GM23338 (cell line): ENCODE data around the gene MYOF. TPM values are rescaled to one million over a fixed set of nuclear protein-coding genes. Genes with fewer than 3 reads are reported as not detected.
"Not testable (repeated sequence)": the region's sequence is repeated elsewhere in the genome, so short reads cannot be mapped to it uniquely, and the experiment has no call there.

Source experiments
- ATAC-seq: fragments of 200-7000 bp; cut with Tn5 transposase; 3 replicates; pipeline ENCODE4 v1.9.1; 2020
- DNase-seq: peaks from one replicate; pipeline ENCODE4 v3.0.0-alpha.2; 2015; ENCODE audit warnings: low spot score
- H2AFZ ChIP-seq: fragments of 200-600 bp; sonication (generic); 2 replicates; pipeline ENCODE4 v1.8.0; 2016; ENCODE audit warnings: antibody characterized with exemption, mild to moderate bottlenecking, moderate library complexity
- H3F3A ChIP-seq: fragments of 200-600 bp; sonication (generic); replicated peaks from 2 replicates; pipeline ENCODE4 v1.8.0; 2017; ENCODE audit warnings: antibody characterized with exemption, mixed run types, low read depth
- H3K27ac ChIP-seq: fragments of 200-600 bp; sonication (generic); 2 replicates; pipeline ENCODE4 v1.6.1; 2016; ENCODE audit warnings: low read depth
- H3K27me3 ChIP-seq: fragments of 200-600 bp; sonication (generic); 2 replicates; pipeline ENCODE4 v1.8.0; 2016; ENCODE audit warnings: mild to moderate bottlenecking, mixed run types, moderate library complexity; ENCODE audit not compliant: insufficient read depth
- H3K36me3 ChIP-seq: fragments of 200-600 bp; sonication (generic); 2 replicates; pipeline ENCODE4 v1.8.0; 2016; ENCODE audit warnings: mild to moderate bottlenecking; ENCODE audit not compliant: insufficient read depth
- H3K4me1 ChIP-seq: fragments of 200-600 bp; sonication (generic); 2 replicates; pipeline ENCODE4 v1.8.0; 2016; ENCODE audit warnings: mild to moderate bottlenecking, moderate library complexity; ENCODE audit not compliant: insufficient read depth
- H3K4me2 ChIP-seq: fragments of 200-600 bp; sonication (generic); 2 replicates; pipeline ENCODE4 v1.7.1; 2017; ENCODE audit warnings: mixed run types
- H3K4me3 ChIP-seq: fragments of 200-600 bp; sonication (generic); 2 replicates; pipeline ENCODE4 v1.6.1; 2016; ENCODE audit warnings: mixed run types
- H3K79me2 ChIP-seq: fragments of 200-600 bp; sonication (generic); replicated peaks from 2 replicates; pipeline ENCODE4 v1.8.0; 2017; ENCODE audit warnings: mild to moderate bottlenecking; ENCODE audit not compliant: insufficient read depth
- H3K9me2 ChIP-seq: fragments of 200-600 bp; sonication (generic); 2 replicates; pipeline ENCODE4 v1.8.0; 2017; ENCODE audit not compliant: insufficient read depth
- H4K20me1 ChIP-seq: fragments of 200-600 bp; sonication (generic); replicated peaks from 2 replicates; pipeline ENCODE4 v1.8.0; 2017; ENCODE audit warnings: mild to moderate bottlenecking; ENCODE audit not compliant: insufficient read depth
- H3K27ac Mint-ChIP-seq: 2 replicates; pipeline ENCODE4 v1.8.0; 2020; ENCODE audit warnings: inconsistent platforms, mild to moderate bottlenecking, moderate library complexity, mixed read lengths
- H3K27me3 Mint-ChIP-seq: 3 replicates; pipeline ENCODE4 v1.8.0; 2022; ENCODE audit warnings: low read depth, mild to moderate bottlenecking, moderate library complexity, mixed read lengths, inconsistent platforms; ENCODE audit not compliant: insufficient read depth, poor library complexity
- H3K36me3 Mint-ChIP-seq: 3 replicates; pipeline ENCODE4 v1.8.0; 2021; ENCODE audit warnings: low read depth, mild to moderate bottlenecking, inconsistent platforms, moderate library complexity, mixed read lengths
- H3K4me1 Mint-ChIP-seq: 3 replicates; pipeline ENCODE4 v1.8.0; 2020; ENCODE audit warnings: mild to moderate bottlenecking, inconsistent platforms, mixed read lengths
- H3K4me3 Mint-ChIP-seq: 3 replicates; pipeline ENCODE4 v1.8.0; 2021; ENCODE audit warnings: moderate library complexity, mild to moderate bottlenecking, inconsistent platforms, mixed read lengths
- H3K9me3 Mint-ChIP-seq: 3 replicates; pipeline ENCODE4 v1.8.0; 2020; ENCODE audit warnings: moderate library complexity, mild to moderate bottlenecking, inconsistent platforms, mixed read lengths
- CTCF ChIP-seq, 2 experiments: fragments of 200-600 bp in 1 of 2; sonication (generic) in 1 of 2; conservative IDR thresholded peaks; 2 replicates each; pipeline versions ENCODE4 v1.5.1 to v1.6.1; 2016 to 2017; ENCODE audit warnings: antibody characterized with exemption in 2 of 2, low read depth in 2 of 2, mild to moderate bottlenecking in 2 of 2, moderate library complexity in 1 of 2
- EZH2phosphoT487 ChIP-seq: fragments of 200-600 bp; sonication (generic); IDR thresholded peaks from one replicate; pipeline ENCODE4 v1.8.1; 2018; ENCODE audit warnings: antibody characterized with exemption; ENCODE audit not compliant: unreplicated experiment
- JUNB ChIP-seq: IDR thresholded peaks from one replicate; pipeline ENCODE4 v1.6.1; 2016; ENCODE audit warnings: antibody characterized with exemption; ENCODE audit not compliant: unreplicated experiment
- NANOG ChIP-seq: IDR thresholded peaks from 2 replicates; pipeline ENCODE4 v1.6.1; 2016; ENCODE audit warnings: antibody characterized with exemption, borderline replicate concordance
- POLR2AphosphoS5 ChIP-seq: IDR thresholded peaks from 2 replicates; pipeline ENCODE4 v1.6.1; 2016; ENCODE audit warnings: antibody characterized with exemption, low read depth
- ZNF114 ChIP-seq: fragments of 250-450 bp; sonication (Bioruptor Pico); IDR thresholded peaks from 2 replicates; pipeline ENCODE4 v1.5.0; 2020; ENCODE audit warnings: mild to moderate bottlenecking, moderate library complexity
- ZNF462 ChIP-seq: fragments of 250-450 bp; sonication (Bioruptor Pico); IDR thresholded peaks from 2 replicates; pipeline ENCODE4 v1.5.0; 2020; ENCODE audit warnings: mild to moderate bottlenecking, moderate library complexity
- polyA plus RNA-seq: library from polyadenylated mRNA; unstranded; fragments of >200 nt; fragmentation: Nextera tagmentation; extraction: Ambion mirVana; gene quantifications from 2 replicates; pipeline ENCODE4 v1.2.1, GENCODE V29; 2016
- total RNA-seq: library from RNA; depleted of rRNA; stranded (reverse); fragments of >200 nt; shearing (Covaris generic); gene quantifications from 2 replicates; pipeline ENCODE4 v1.2.3, GENCODE V29; 2014

Gene MYOF
- total and polyA plus RNA-seq, 2 experiments from 2014 or later, result 0.82 to 1.4 TPM

- Mint-ChIP-seq H3K27ac (peak overlapping the region; percentile 87), H3K27me3 (peaks cover 6% of the 10 kb centered on the region), H3K4me3 (no peak overlapping the region)
Observed at GRCh38 chr10:93288679-93289634, 193.2 kb downstream of the MYOF start.

GRCh38 chr10:93287775-93288174, 194.4 kb downstream of the MYOF start:
- H3K36me3 Mint-ChIP-seq, result peaks cover 18% of the 10 kb centered on the region
- peaks cover 4% of the 10 kb centered on the region for H3F3A ChIP-seq
- H3K4me2 ChIP-seq, result 0 out of 2 replicates have a peak overlapping the region, but pooled peaks have one; percentile 8
- peak overlapping the region; percentile 97 for H3K27ac ChIP-seq
- no peaks in the 10 kb centered on the region; the same call in 2 of the 3 replicates for H3K9me3 Mint-ChIP-seq
- H3K4me3 ChIP-seq, result no peak overlapping the region
- no peaks in the 10 kb centered on the region for H4K20me1 ChIP-seq
- peaks cover 16% of the 10 kb centered on the region; the same call in 1 of the 2 replicates for H3K4me1 ChIP-seq
- H3K27ac Mint-ChIP-seq, result peak overlapping the region; percentile 92
- H2AFZ ChIP-seq, result no peak overlapping the region
- H3K36me3 ChIP-seq, result no peaks in the 10 kb centered on the region
- ATAC-seq, result peak; percentile 31; the same call in 2 of the 3 replicates
- 0 out of 2 replicates have a peak, but pooled peaks cover 3% of the 10 kb centered on the region for H3K79me2 ChIP-seq
- H3K4me3 Mint-ChIP-seq, result no peak overlapping the region
- no peaks in the 10 kb centered on the region; the same call in 1 of the 2 replicates for H3K9me2 ChIP-seq
- H3K27me3 ChIP-seq, result no peaks in the 10 kb centered on the region
- DNase-seq, result peak; percentile 89
- peaks cover 4% of the 10 kb centered on the region for H3K27me3 Mint-ChIP-seq
- H3K4me1 Mint-ChIP-seq, result peaks cover 38% of the 10 kb centered on the region
- TF ChIP-seq ZNF462 (0 out of 2 replicates have a peak, but pooled peaks have one; percentile 36), POLR2AphosphoS5 (no peak)

More at GRCh38 chr10:93288679-93289634, 193.2 kb downstream of the MYOF start:
- TF ChIP-seq CTCF (conservative IDR thresholded peaks at IDR 0.05; ENCODE audit: low read depth in 2 of 2) (peak; percentile 81 to 95), NANOG (no peak), ZNF114 (CRISPR knock-in tag) (no peak), JUNB (no peak), EZH2phosphoT487 (no peak)
- H3K9me3 Mint-ChIP-seq, result no peaks in the 10 kb centered on the region; the same call in 2 of the 3 replicates
- Histone ChIP-seq H3K4me1 (peaks cover 13% of the 10 kb centered on the region), H3K9me2 (no peaks in the 10 kb centered on the region), H3K4me3 (no peak overlapping the region), H4K20me1 (no peaks in the 10 kb centered on the region), H3K4me2 (no peak overlapping the region; the same call in 1 of the 2 replicates), H3K27me3 (no peaks in the 10 kb centered on the region), H3F3A (peaks cover 4% of the 10 kb centered on the region), H3K27ac (peak overlapping the region; percentile 97), H2AFZ (no peak overlapping the region), H3K79me2 (no peaks in the 10 kb centered on the region), H3K36me3 (no peaks in the 10 kb centered on the region)
- ATAC-seq (peak; percentile 93), DNase-seq (peak; percentile 96)
- peaks cover 34% of the 10 kb centered on the region for H3K4me1 Mint-ChIP-seq
- H3K36me3 Mint-ChIP-seq, result peaks cover 11% of the 10 kb centered on the region

GRCh38 chr10:93284246-93284645, 197.9 kb downstream of the MYOF start:
- Mint-ChIP-seq H3K4me1 (peaks cover 57% of the 10 kb centered on the region), H3K36me3 (peaks cover 19% of the 10 kb centered on the region), H3K27me3 (peaks cover 12% of the 10 kb centered on the region)
- H3K79me2 ChIP-seq, H3K36me3 ChIP-seq, DNase-seq, H3K9me2 ChIP-seq, H3K4me3 ChIP-seq, H4K20me1 ChIP-seq, ATAC-seq, H3K27ac Mint-ChIP-seq, H3K9me3 Mint-ChIP-seq, H3K27ac ChIP-seq, H3K4me2 ChIP-seq, H3K27me3 ChIP-seq, H2AFZ ChIP-seq, H3K4me3 Mint-ChIP-seq: not testable (repeated sequence)
- peaks cover 14% of the 10 kb centered on the region for H3F3A ChIP-seq
- peaks cover 37% of the 10 kb centered on the region; the same call in 1 of the 2 replicates for H3K4me1 ChIP-seq
